ENCODE results near the gene NPIPB2. TPM values are rescaled to one million over a fixed set of nuclear protein-coding genes. Genes with fewer than 3 reads are reported as not detected.

The NPIPB2 gene
- total and polyA plus RNA-seq, 2 of the 13 experiments (the other 11 are each of a cell fraction or from before 2014, with no cell fraction given), result 1.8 to 4.1 TPM

GRCh38 chr16:11916524-11917285, 25.1 kb downstream of the NPIPB2 start (continued):
- TF ChIP-seq KMT2A (CRISPR knock-in tag; IDR thresholded peaks at IDR 0.05), result no peak
- TF ChIP-seq MTA1 (CRISPR knock-in tag; IDR thresholded peaks at IDR 0.05; ENCODE audit: borderline replicate concordance), result no peak
- TF ChIP-seq AGO1 (IDR thresholded peaks at IDR 0.05; ENCODE audit: low read depth, low read length, poor library complexity, severe bottlenecking), result no peak
- peak; percentile 59 for TF ChIP-seq CREB1 (IDR thresholded peaks at IDR 0.05)
- peak; percentile 59 for TF ChIP-seq CREB1 (CRISPR knock-in tag; IDR thresholded peaks at IDR 0.05)
- peak; percentile 58; the same call in 1 of the 2 replicates for TF ChIP-seq HDAC2 (CRISPR knock-in tag; IDR thresholded peaks at IDR 0.05)
- no peak for TF ChIP-seq YEATS2 (CRISPR knock-in tag; IDR thresholded peaks at IDR 0.05; ENCODE audit: borderline replicate concordance)
- TF ChIP-seq, protein P1, sequence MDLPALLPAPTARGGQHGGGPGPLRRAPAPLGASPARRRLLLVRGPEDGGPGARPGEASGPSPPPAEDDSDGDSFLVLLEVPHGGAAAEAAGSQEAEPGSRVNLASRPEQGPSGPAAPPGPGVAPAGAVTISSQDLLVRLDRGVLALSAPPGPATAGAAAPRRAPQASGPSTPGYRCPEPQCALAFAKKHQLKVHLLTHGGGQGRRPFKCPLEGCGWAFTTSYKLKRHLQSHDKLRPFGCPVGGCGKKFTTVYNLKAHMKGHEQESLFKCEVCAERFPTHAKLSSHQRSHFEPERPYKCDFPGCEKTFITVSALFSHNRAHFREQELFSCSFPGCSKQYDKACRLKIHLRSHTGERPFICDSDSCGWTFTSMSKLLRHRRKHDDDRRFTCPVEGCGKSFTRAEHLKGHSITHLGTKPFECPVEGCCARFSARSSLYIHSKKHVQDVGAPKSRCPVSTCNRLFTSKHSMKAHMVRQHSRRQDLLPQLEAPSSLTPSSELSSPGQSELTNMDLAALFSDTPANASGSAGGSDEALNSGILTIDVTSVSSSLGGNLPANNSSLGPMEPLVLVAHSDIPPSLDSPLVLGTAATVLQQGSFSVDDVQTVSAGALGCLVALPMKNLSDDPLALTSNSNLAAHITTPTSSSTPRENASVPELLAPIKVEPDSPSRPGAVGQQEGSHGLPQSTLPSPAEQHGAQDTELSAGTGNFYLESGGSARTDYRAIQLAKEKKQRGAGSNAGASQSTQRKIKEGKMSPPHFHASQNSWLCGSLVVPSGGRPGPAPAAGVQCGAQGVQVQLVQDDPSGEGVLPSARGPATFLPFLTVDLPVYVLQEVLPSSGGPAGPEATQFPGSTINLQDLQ (CRISPR knock-in tag; IDR thresholded peaks at IDR 0.05), result no peak
- no peak; the same call in 1 of the 2 replicates for TF ChIP-seq ZNF121 (CRISPR knock-in tag; IDR thresholded peaks at IDR 0.05)
- 0 out of 2 replicates have a peak, but pooled peaks have one; percentile 59 for TF ChIP-seq ZNF256 (CRISPR knock-in tag; conservative IDR thresholded peaks at IDR 0.05)
- TF ChIP-seq BRF2 (CRISPR knock-in tag; IDR thresholded peaks at IDR 0.05), result no peak
- no peak for TF ChIP-seq NFYC (CRISPR knock-in tag; IDR thresholded peaks at IDR 0.05)
- TF ChIP-seq ZNF891 (CRISPR knock-in tag; IDR thresholded peaks at IDR 0.05), result no peak
- TF ChIP-seq RFXAP (CRISPR knock-in tag; IDR thresholded peaks at IDR 0.05; ENCODE audit: borderline replicate concordance), result no peak
- TF ChIP-seq SPEN (CRISPR knock-in tag; IDR thresholded peaks at IDR 0.05; ENCODE audit: low read depth), result no peak
- no peak for TF ChIP-seq NPAS2 (CRISPR knock-in tag; IDR thresholded peaks at IDR 0.05; ENCODE audit: borderline replicate concordance)
- no peak for TF ChIP-seq FOXP1 (IDR thresholded peaks at IDR 0.05)
- TF ChIP-seq FOXP1 (CRISPR knock-in tag; IDR thresholded peaks at IDR 0.05), result no peak
- no peak for TF ChIP-seq ZNF501 (CRISPR knock-in tag; IDR thresholded peaks at IDR 0.05)
- TF ChIP-seq, protein P2, sequence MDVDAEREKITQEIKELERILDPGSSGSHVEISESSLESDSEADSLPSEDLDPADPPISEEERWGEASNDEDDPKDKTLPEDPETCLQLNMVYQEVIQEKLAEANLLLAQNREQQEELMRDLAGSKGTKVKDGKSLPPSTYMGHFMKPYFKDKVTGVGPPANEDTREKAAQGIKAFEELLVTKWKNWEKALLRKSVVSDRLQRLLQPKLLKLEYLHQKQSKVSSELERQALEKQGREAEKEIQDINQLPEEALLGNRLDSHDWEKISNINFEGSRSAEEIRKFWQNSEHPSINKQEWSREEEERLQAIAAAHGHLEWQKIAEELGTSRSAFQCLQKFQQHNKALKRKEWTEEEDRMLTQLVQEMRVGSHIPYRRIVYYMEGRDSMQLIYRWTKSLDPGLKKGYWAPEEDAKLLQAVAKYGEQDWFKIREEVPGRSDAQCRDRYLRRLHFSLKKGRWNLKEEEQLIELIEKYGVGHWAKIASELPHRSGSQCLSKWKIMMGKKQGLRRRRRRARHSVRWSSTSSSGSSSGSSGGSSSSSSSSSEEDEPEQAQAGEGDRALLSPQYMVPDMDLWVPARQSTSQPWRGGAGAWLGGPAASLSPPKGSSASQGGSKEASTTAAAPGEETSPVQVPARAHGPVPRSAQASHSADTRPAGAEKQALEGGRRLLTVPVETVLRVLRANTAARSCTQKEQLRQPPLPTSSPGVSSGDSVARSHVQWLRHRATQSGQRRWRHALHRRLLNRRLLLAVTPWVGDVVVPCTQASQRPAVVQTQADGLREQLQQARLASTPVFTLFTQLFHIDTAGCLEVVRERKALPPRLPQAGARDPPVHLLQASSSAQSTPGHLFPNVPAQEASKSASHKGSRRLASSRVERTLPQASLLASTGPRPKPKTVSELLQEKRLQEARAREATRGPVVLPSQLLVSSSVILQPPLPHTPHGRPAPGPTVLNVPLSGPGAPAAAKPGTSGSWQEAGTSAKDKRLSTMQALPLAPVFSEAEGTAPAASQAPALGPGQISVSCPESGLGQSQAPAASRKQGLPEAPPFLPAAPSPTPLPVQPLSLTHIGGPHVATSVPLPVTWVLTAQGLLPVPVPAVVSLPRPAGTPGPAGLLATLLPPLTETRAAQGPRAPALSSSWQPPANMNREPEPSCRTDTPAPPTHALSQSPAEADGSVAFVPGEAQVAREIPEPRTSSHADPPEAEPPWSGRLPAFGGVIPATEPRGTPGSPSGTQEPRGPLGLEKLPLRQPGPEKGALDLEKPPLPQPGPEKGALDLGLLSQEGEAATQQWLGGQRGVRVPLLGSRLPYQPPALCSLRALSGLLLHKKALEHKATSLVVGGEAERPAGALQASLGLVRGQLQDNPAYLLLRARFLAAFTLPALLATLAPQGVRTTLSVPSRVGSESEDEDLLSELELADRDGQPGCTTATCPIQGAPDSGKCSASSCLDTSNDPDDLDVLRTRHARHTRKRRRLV (CRISPR knock-in tag; IDR thresholded peaks at IDR 0.05), result no peak
- TF ChIP-seq ZBTB20 (CRISPR knock-in tag; IDR thresholded peaks at IDR 0.05; ENCODE audit: borderline replicate concordance, low read depth), result no peak
- TF ChIP-seq RARA (CRISPR knock-in tag; IDR thresholded peaks at IDR 0.05), result peak; percentile 43; the same call in 1 of the 2 replicates
- TF ChIP-seq ZZZ3 (CRISPR knock-in tag; IDR thresholded peaks at IDR 0.05; ENCODE audit: borderline replicate concordance), result no peak
